ENCODE results near the gene SLC38A4.
"Not testable (repeated sequence)": the region's sequence is repeated elsewhere in the genome, so short reads cannot be mapped to it uniquely, and the experiment has no call there.

SLC38A4 gene

DNA sequence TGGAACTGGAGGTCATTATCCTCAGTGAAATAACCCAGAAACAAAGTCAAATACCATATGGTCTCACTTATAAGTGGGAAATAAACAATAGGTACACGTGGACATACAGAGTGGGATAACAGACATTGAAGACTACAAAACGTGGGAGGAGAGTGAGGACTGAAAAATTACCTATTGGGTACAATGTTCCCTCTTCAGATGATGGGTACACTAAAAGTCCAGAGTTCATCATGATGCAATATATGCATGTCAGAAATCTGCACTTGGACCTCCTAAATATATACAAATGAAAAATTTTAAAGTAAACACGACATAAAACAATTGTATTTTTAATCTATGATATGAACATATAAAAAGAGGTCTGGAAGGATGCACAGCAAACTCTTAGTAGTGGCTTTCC lies 71.2 kb downstream of the SLC38A4 start:
- no peaks in the 10 kb centered on the region for H3K4me1 ChIP-seq (ENCODE audit: insufficient read depth, low read length)
- H3K9me3 ChIP-seq (ENCODE audit: low read length), result no peaks in the 10 kb centered on the region
- H3K4me3 ChIP-seq (ENCODE audit: low read length), result no peak overlapping the region
- no peaks in the 10 kb centered on the region for H3K36me3 ChIP-seq (ENCODE audit: insufficient read depth, low read length)
- no peak overlapping the region for H2AFZ ChIP-seq (ENCODE audit: low read depth, low read length)
- no peaks in the 10 kb centered on the region for H3K27me3 ChIP-seq (ENCODE audit: insufficient read depth, low read length)

- no peaks in the 10 kb centered on the region for H3K4me1 ChIP-seq (ENCODE audit: insufficient read depth, low read length)
- H3K9me3 ChIP-seq (ENCODE audit: low read length), result no peaks in the 10 kb centered on the region
These were observed 73.4 kb downstream of the SLC38A4 start for GRCh38 chr12:46752396-46752795.

GRCh38 chr12:46751173-46751572 lies 74.6 kb downstream of the SLC38A4 start:
- Histone ChIP-seq H3K27me3 (ENCODE audit: insufficient read depth, low read length) (no peaks in the 10 kb centered on the region), H3K4me3 (ENCODE audit: low read length) (no peak overlapping the region), H3K36me3 (ENCODE audit: insufficient read depth, low read length) (no peaks in the 10 kb centered on the region), H3K9me3 (ENCODE audit: low read length) (no peaks in the 10 kb centered on the region), H2AFZ (ENCODE audit: low read depth, low read length) (no peak overlapping the region), H3K4me1 (ENCODE audit: insufficient read depth, low read length) (no peaks in the 10 kb centered on the region)

More at GRCh38 chr12:46752396-46752795, 73.4 kb downstream of the SLC38A4 start:
- no peak overlapping the region for H2AFZ ChIP-seq (ENCODE audit: low read depth, low read length)
- no peaks in the 10 kb centered on the region for H3K27me3 ChIP-seq (ENCODE audit: insufficient read depth, low read length)
- no peaks in the 10 kb centered on the region for H3K36me3 ChIP-seq (ENCODE audit: insufficient read depth, low read length)
- H3K4me3 ChIP-seq (ENCODE audit: low read length), result no peak overlapping the region

GRCh38 chr12:46749322-46749721 lies 76.5 kb downstream of the SLC38A4 start:
- Histone ChIP-seq H3K4me1 (ENCODE audit: insufficient read depth, low read length) (no peaks in the 10 kb centered on the region), H3K9me3 (ENCODE audit: low read length) (no peaks in the 10 kb centered on the region), H3K4me3 (ENCODE audit: low read length) (no peak overlapping the region), H3K36me3 (ENCODE audit: insufficient read depth, low read length) (no peaks in the 10 kb centered on the region), H3K27me3 (ENCODE audit: insufficient read depth, low read length) (no peaks in the 10 kb centered on the region), H2AFZ (ENCODE audit: low read depth, low read length) (no peak overlapping the region)

DNA sequence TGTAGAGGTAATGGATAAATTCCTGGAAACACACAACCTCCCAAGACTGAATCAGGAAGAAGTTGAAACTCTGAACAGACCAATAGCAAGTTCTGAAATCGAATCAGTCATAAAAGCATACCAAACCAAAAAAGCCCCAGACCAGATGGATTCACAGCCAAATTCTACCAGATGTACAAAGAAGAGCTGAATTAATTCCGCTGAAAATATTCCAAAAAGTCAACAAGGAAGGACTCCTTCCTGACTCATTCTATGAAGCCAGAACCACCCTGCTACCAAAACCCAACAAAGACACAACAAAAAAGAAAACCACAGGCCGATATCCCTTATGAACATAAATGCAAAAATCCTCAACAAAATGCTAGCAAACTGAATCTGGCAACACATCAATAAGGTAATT lies 81.5 kb downstream of the SLC38A4 start:
- Histone ChIP-seq H3K4me1 (ENCODE audit: insufficient read depth, low read length) (no peaks in the 10 kb centered on the region), H3K4me3 (ENCODE audit: low read length) (no peak overlapping the region), H3K36me3 (ENCODE audit: insufficient read depth, low read length) (no peaks in the 10 kb centered on the region), H2AFZ (ENCODE audit: low read depth, low read length) (no peak overlapping the region), H3K9me3 (ENCODE audit: low read length) (no peaks in the 10 kb centered on the region), H3K27me3 (ENCODE audit: insufficient read depth, low read length) (no peaks in the 10 kb centered on the region)

DNA sequence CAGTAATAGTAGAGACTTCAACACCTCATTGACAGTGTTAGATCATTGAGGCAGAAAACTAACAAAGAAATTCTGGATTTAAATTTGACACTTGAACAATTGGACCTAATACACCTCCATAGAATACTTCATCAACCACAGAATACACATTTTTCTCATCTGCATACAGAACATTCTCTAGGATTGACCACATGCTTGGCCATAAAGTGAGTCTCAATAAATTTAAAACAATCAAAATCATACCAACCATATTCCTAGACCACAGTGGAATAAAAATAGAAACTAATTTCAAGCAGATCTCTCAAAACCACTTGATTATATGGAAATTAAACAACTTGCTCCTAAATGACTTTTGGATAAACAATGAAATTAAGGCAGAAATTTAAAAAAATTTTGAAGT lies 82.3 kb downstream of the SLC38A4 start:
- no peaks in the 10 kb centered on the region for H3K36me3 ChIP-seq (ENCODE audit: insufficient read depth, low read length)
- no peaks in the 10 kb centered on the region for H3K9me3 ChIP-seq (ENCODE audit: low read length)
- H3K4me1 ChIP-seq (ENCODE audit: insufficient read depth, low read length), result no peaks in the 10 kb centered on the region
- no peaks in the 10 kb centered on the region for H3K27me3 ChIP-seq (ENCODE audit: insufficient read depth, low read length)
- H3K4me3 ChIP-seq (ENCODE audit: low read length), result no peak overlapping the region
- H2AFZ ChIP-seq (ENCODE audit: low read depth, low read length), result no peak overlapping the region

GRCh38 chr12:46742271-46742670 lies 83.5 kb downstream of the SLC38A4 start:
- not testable (repeated sequence) for H3K4me3 ChIP-seq (ENCODE audit: low read length); H3K27me3 ChIP-seq (ENCODE audit: insufficient read depth, low read length); H3K36me3 ChIP-seq (ENCODE audit: insufficient read depth, low read length); H3K9me3 ChIP-seq (ENCODE audit: low read length); H2AFZ ChIP-seq (ENCODE audit: low read depth, low read length); H3K4me1 ChIP-seq (ENCODE audit: insufficient read depth, low read length)

GRCh38 chr12:46725332-46725731 lies 100.5 kb downstream of the SLC38A4 start:
- H3K27me3 ChIP-seq (ENCODE audit: insufficient read depth, low read length), result no peaks in the 10 kb centered on the region
- no peaks in the 10 kb centered on the region for H3K4me1 ChIP-seq (ENCODE audit: insufficient read depth, low read length)
- no peak overlapping the region for H2AFZ ChIP-seq (ENCODE audit: low read depth, low read length)
- no peaks in the 10 kb centered on the region for H3K9me3 ChIP-seq (ENCODE audit: low read length)
- no peak overlapping the region for H3K4me3 ChIP-seq (ENCODE audit: low read length)
- H3K36me3 ChIP-seq (ENCODE audit: insufficient read depth, low read length), result no peaks in the 10 kb centered on the region

GRCh38 chr12:46723629-46724419 lies 102.0 kb downstream of the SLC38A4 start:
- no peaks in the 10 kb centered on the region for H3K27me3 ChIP-seq (ENCODE audit: insufficient read depth, low read length)
- H3K4me1 ChIP-seq (ENCODE audit: insufficient read depth, low read length), result no peaks in the 10 kb centered on the region
- no peak overlapping the region for H2AFZ ChIP-seq (ENCODE audit: low read depth, low read length)
- no peaks in the 10 kb centered on the region for H3K9me3 ChIP-seq (ENCODE audit: low read length)
- no peak overlapping the region for H3K4me3 ChIP-seq (ENCODE audit: low read length)
- no peaks in the 10 kb centered on the region for H3K36me3 ChIP-seq (ENCODE audit: insufficient read depth, low read length)

GRCh38 chr12:46722394-46723185 lies 103.2 kb downstream of the SLC38A4 start:
- H3K4me1 ChIP-seq (ENCODE audit: insufficient read depth, low read length), result no peaks in the 10 kb centered on the region
- no peak overlapping the region for H3K4me3 ChIP-seq (ENCODE audit: low read length)
- H3K36me3 ChIP-seq (ENCODE audit: insufficient read depth, low read length), result no peaks in the 10 kb centered on the region
- H2AFZ ChIP-seq (ENCODE audit: low read depth, low read length), result no peak overlapping the region
- H3K9me3 ChIP-seq (ENCODE audit: low read length), result no peaks in the 10 kb centered on the region
- no peaks in the 10 kb centered on the region for H3K27me3 ChIP-seq (ENCODE audit: insufficient read depth, low read length)

DNA sequence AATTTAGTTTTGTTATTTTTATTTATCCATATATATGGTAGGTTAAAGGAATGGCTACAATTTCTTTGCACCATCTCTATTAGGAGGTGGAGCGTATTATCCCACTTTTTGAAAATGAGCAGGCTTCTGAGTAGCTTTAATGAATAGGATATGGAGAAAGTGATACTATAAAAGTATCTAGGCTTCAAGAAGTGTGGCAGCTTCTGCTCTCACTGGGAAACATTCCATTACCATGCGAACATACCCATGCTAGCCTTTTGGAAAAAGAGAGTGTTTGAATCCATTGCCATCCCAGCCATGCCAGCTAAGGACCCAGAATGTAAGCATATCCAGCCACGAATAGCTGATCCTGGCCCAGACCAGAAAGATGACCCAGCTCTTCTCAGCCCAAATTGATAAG lies 107.3 kb downstream of the SLC38A4 start:
- no peak overlapping the region for H3K4me3 ChIP-seq (ENCODE audit: low read length)
- no peaks in the 10 kb centered on the region for H3K9me3 ChIP-seq (ENCODE audit: low read length)
- no peaks in the 10 kb centered on the region for H3K36me3 ChIP-seq (ENCODE audit: insufficient read depth, low read length)
- H3K27me3 ChIP-seq (ENCODE audit: insufficient read depth, low read length), result no peaks in the 10 kb centered on the region
- no peak overlapping the region for H2AFZ ChIP-seq (ENCODE audit: low read depth, low read length)
- H3K4me1 ChIP-seq (ENCODE audit: insufficient read depth, low read length), result no peaks in the 10 kb centered on the region

GRCh38 chr12:46717868-46718267 lies 107.9 kb downstream of the SLC38A4 start:
- H3K27me3 ChIP-seq (ENCODE audit: insufficient read depth, low read length), result no peaks in the 10 kb centered on the region
- H2AFZ ChIP-seq (ENCODE audit: low read depth, low read length), result no peak overlapping the region
- no peaks in the 10 kb centered on the region for H3K9me3 ChIP-seq (ENCODE audit: low read length)
- no peaks in the 10 kb centered on the region for H3K36me3 ChIP-seq (ENCODE audit: insufficient read depth, low read length)
- H3K4me3 ChIP-seq (ENCODE audit: low read length), result no peak overlapping the region
- H3K4me1 ChIP-seq (ENCODE audit: insufficient read depth, low read length), result no peaks in the 10 kb centered on the region

- H3K36me3 ChIP-seq (ENCODE audit: insufficient read depth, low read length), result no peaks in the 10 kb centered on the region
- no peak overlapping the region for H2AFZ ChIP-seq (ENCODE audit: low read depth, low read length)
- no peak overlapping the region for H3K4me3 ChIP-seq (ENCODE audit: low read length)
- no peaks in the 10 kb centered on the region for H3K9me3 ChIP-seq (ENCODE audit: low read length)
- H3K4me1 ChIP-seq (ENCODE audit: insufficient read depth, low read length), result no peaks in the 10 kb centered on the region
- H3K27me3 ChIP-seq (ENCODE audit: insufficient read depth, low read length), result no peaks in the 10 kb centered on the region
These were observed 108.6 kb downstream of the SLC38A4 start for GRCh38 chr12:46717159-46717558.
